ENCODE data around the gene PIN1. TPM values are rescaled to one million over a fixed set of nuclear protein-coding genes. Genes with fewer than 3 reads are reported as not detected.
A peak's percentile ranks its signal among the peaks of the same experiment; 100 is the strongest.

The PIN1 gene
- total RNA-seq, 2 donors from 2014 or later: 167 to 202 TPM

DNA sequence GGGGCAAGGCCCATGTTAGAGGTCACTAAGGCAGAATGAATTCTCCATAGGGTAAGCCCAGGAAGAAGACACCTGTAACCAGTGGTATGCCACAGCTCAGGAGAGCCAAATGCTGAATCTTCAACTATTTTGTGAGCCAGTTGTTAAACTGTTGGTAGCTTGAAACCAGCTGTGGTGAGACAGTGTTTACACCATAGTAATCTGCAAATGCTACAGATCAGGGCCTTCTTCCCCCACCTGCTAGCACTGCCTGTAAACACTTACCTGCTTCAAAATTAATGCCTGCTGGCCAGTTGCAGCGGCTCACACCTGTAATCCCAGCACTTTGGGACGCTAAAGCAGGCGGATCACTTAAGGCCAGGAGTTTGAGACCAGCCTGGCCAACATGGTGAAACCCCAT is 28.3 kb upstream of the PIN1 start:
- intact Hi-C loops (cut with DNase I): no loop called here
- Histone ChIP-seq H3K9me3 (no peaks in the 10 kb centered on the region), H3K4me1 (replicated peaks) (no peaks in the 10 kb centered on the region), H3K27ac (no peak overlapping the region), H3K27me3 (replicated peaks; ENCODE audit: insufficient read depth) (no peaks in the 10 kb centered on the region), H3K4me3 (no peak overlapping the region), H3K36me3 (peaks cover 10 to 15% of the 10 kb centered on the region in 2 donors)
- no peak for TF ChIP-seq POLR2A (IDR thresholded peaks at IDR 0.05)
- TF ChIP-seq POLR2AphosphoS5 (IDR thresholded peaks at IDR 0.05): no peak
- TF ChIP-seq, protein P1, sequence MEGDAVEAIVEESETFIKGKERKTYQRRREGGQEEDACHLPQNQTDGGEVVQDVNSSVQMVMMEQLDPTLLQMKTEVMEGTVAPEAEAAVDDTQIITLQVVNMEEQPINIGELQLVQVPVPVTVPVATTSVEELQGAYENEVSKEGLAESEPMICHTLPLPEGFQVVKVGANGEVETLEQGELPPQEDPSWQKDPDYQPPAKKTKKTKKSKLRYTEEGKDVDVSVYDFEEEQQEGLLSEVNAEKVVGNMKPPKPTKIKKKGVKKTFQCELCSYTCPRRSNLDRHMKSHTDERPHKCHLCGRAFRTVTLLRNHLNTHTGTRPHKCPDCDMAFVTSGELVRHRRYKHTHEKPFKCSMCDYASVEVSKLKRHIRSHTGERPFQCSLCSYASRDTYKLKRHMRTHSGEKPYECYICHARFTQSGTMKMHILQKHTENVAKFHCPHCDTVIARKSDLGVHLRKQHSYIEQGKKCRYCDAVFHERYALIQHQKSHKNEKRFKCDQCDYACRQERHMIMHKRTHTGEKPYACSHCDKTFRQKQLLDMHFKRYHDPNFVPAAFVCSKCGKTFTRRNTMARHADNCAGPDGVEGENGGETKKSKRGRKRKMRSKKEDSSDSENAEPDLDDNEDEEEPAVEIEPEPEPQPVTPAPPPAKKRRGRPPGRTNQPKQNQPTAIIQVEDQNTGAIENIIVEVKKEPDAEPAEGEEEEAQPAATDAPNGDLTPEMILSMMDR (IDR thresholded peaks at IDR 0.05): no peak
- no peak for DNase-seq (ENCODE audit: low spot score)
- 88% methylated on average over 3 of the region's 3 CpGs for WGBS

DNA sequence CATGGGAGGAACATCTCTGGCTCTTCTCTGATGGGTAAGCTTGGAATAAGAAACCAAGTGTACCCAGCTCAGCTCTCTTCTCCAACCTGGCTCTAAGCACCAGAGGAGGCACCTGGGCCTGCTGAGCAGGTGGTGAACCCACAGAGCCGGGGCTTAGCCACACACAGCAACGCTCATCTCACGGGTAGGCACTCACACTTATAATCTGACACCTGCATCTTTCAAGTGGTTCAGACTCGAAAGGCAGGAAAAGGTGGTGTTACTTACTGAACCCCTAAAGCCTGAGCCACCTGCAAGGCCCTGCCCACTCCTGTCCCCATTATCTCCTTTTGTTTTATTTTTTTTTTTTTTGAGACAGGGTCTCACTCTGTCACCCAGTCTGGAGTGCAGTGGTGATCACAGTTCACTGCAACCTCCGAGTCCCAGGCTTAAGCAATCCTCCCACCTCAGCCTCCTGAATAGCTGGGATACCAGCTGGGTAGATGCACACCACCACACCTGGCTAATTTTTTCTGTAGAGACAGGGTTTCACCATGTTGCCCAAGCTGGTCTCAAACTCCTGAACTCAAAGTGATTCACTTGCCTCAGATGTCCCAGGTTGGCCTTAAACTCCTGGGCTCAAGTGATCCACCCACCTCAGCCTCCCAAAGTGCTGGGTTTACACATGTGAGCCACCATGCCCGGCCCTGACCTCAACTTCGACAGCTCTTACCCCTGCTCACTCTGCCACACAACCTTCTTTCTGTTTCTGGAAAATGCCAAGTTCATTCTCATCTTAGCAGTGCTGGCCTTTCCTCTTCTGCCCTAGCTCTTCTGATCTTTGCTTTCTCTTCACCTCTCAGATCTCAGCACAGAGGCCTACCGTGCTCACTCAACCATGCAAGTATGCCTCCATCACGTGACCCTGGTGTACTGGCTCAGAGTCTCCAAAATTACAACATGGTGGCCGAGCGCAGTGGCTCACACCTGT is 26.0 kb upstream of the PIN1 start:
- Histone ChIP-seq H3K27me3 (replicated peaks; ENCODE audit: insufficient read depth) (no peaks in the 10 kb centered on the region), H3K27ac (no peak overlapping the region), H3K4me1 (replicated peaks) (no peaks in the 10 kb centered on the region), H3K9me3 (no peaks in the 10 kb centered on the region), H3K4me3 (no peak overlapping the region), H3K36me3 (peaks cover 10 to 15% of the 10 kb centered on the region in 2 donors)
- no peak for DNase-seq (ENCODE audit: low spot score)
- intact Hi-C loops (cut with DNase I): no loop called here
- 88% methylated on average over 11 of the region's 11 CpGs for WGBS
- TF ChIP-seq, protein P1 (IDR thresholded peaks at IDR 0.05): no peak
- TF ChIP-seq POLR2A (IDR thresholded peaks at IDR 0.05) (no peak), POLR2AphosphoS5 (IDR thresholded peaks at IDR 0.05) (no peak)

DNA sequence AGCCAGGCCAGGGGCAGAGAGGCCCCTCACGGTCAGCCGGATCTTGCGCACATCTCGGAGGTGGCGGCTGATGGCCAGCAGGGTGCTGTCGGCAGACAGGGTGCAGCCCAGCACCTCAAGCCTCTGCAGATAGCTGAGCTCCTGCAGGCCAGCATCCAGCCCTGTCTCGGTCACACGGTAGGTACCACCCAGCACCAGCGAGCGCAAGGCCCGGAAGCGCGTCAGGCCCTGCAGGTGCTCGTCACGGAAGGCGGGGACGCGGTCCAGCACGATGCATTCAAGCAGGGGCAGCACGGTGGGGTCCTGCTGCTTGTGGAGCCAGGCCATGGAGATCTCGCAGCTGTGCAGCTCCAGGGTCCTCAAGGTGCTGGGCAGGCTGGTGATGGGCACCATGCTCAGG is 24.0 kb upstream of the PIN1 start:
- no peak overlapping the region for H3K4me3 ChIP-seq
- H3K4me1 ChIP-seq (replicated peaks): no peaks in the 10 kb centered on the region
- peaks cover 10 to 15% of the 10 kb centered on the region in 2 donors for H3K36me3 ChIP-seq
- TF ChIP-seq POLR2A (IDR thresholded peaks at IDR 0.05) (no peak), POLR2AphosphoS5 (IDR thresholded peaks at IDR 0.05) (no peak)
- TF ChIP-seq, protein P1 (IDR thresholded peaks at IDR 0.05): no peak
- no peak overlapping the region for H3K27ac ChIP-seq
- H3K9me3 ChIP-seq: no peaks in the 10 kb centered on the region
- DNase-seq (ENCODE audit: low spot score): no peak
- intact Hi-C loops (cut with DNase I): no loop called here
- H3K27me3 ChIP-seq (replicated peaks; ENCODE audit: insufficient read depth): no peaks in the 10 kb centered on the region
- 98% methylated on average over 11 of the region's 21 CpGs for WGBS

DNA sequence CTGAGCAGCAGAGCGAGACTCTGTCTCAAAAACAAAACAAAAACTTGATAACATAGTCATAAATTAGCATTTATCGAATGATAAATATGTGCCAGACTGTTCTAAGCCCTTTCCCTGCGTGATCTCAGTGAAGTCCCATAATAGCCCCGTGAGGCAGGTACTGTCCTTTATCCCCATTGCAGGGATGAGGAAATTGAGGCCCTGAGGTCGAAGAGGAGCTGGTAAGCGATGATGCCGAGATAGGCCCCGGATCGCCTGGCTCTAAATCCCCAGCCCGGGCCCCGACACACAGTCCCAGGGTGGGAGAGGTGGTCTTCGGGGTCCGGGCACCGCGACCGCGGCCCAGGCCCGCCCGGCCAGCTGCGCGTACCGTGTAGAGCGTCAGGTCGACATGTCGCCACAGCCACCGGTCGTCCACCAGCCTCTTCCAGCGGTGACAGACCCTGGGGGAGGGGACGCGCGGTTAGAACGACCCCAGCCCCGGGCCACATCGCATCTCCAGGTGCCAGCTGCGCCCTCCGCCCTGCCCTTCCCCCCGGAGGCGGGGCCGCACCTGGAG is 16.9 kb upstream of the PIN1 start:
- H3K9me3 ChIP-seq: no peaks in the 10 kb centered on the region
- intact Hi-C loops (cut with DNase I): loop anchor here (2.0 kb wide), 1 partner anchor 27 kb away; no protein-coding TSS in a partner anchor
- H3K27ac ChIP-seq: peak overlapping the region; percentile 92 to 98
- peaks cover 7% of the 10 kb centered on the region for H3K4me1 ChIP-seq (replicated peaks)
- no peak for DNase-seq (ENCODE audit: low spot score)
- WGBS: 4% methylated on average over 39 of the region's 39 CpGs
- TF ChIP-seq POLR2AphosphoS5 (IDR thresholded peaks at IDR 0.05) (no peak), POLR2A (IDR thresholded peaks at IDR 0.05) (no peak)
- TF ChIP-seq, protein P1 (IDR thresholded peaks at IDR 0.05): no peak
- no peaks in the 10 kb centered on the region for H3K36me3 ChIP-seq
- H3K27me3 ChIP-seq (replicated peaks; ENCODE audit: insufficient read depth): no peaks in the 10 kb centered on the region
- H3K4me3 ChIP-seq: peak overlapping the region; percentile 58 to 97

Data from prostate gland (tissue), 2 donors.